K562 (cell line): ENCODE data around the gene BMAL1.

Experiments used
- CHD2 ChIP-seq: IDR thresholded peaks from 2 replicates; pipeline ENCODE4 v1.6.1; 2011; ENCODE audit warnings: low read depth, low read length
- HDGF ChIP-seq: fragments of 450-650 bp; IDR thresholded peaks from 2 replicates; pipeline ENCODE4 v1.6.1; 2016
- TEAD4 ChIP-seq, 2 experiments: sonication (generic) in 1 of 2; formaldehyde crosslinking in 1 of 2; IDR thresholded peaks; 2 replicates each; pipeline versions ENCODE4 v1.6.1 to v1.8.0; 2012 to 2022; ENCODE audit warnings: borderline replicate concordance in 1 of 2, inconsistent platforms in 1 of 2, low read length in 1 of 2, mild to moderate bottlenecking in 1 of 2, missing genetic modification reagents in 1 of 2

DNA sequence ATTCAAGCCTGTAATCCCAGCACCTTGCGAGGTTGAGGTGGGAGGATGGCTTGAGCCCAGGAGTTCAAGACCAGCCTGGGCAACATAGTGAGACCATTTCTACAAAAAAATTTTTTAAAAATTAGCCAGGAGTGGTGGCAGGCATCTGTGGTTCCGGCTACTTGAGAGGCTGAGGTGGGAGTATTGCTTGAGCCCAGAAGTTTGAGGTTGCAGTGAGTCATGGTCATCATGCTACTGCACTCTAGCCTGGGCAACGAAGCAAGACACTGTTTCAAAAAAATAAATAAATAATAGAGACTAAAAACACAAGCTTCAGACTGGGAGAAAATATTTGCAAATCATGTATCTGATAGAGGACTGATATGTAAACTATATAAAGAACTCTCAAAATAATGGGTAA, 152.2 kb downstream of the BMAL1 start:
- no peak for TF ChIP-seq CHD2
- TF ChIP-seq TEAD4 (IDR thresholded peaks at IDR 0.05; ENCODE audit: low read length) = no peak
- TF ChIP-seq TEAD4 (CRISPR knock-in tag; IDR thresholded peaks at IDR 0.05; ENCODE audit: borderline replicate concordance) = no peak
- TF ChIP-seq HDGF = no peak
